Measurements from ENCODE around the gene KLHL8.
A peak's percentile ranks its signal among the peaks of the same experiment; 100 is the strongest.
"Not testable (repeated sequence)": the region's sequence is repeated elsewhere in the genome, so short reads cannot be mapped to it uniquely, and the experiment has no call there.

KLHL8 gene

DNA sequence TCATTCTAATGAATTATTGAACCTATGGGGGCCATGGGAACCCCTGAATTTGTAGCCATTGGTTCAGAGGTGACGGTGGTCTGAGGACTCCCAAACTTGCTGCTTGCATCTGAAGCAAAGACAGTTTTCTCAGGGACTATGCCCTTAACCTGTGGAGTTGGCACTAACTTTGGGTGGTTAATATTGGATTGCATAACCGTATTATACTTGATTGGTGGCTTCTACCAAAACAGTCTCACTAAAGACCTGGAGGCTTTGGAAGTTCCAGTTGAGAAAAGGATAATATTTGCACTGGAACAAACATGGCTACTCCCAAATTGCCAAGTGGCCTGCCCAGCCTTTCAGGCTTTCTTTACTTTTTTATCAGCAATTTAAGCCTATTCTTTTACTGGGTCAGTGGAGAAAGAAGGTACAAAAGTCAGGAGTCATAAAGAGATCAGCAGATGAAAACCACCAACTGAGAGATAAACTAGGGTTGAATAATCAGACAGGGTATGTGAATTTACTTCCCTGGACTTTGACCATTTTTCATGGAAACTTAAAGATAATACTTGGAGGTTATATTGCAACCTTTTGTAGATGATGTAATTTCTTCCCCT, 7.9 kb upstream of the KLHL8 start:
- DNase-seq (ENCODE audit: low read depth in 1 of 2, low spot score in 1 of 2): no peak

DNA sequence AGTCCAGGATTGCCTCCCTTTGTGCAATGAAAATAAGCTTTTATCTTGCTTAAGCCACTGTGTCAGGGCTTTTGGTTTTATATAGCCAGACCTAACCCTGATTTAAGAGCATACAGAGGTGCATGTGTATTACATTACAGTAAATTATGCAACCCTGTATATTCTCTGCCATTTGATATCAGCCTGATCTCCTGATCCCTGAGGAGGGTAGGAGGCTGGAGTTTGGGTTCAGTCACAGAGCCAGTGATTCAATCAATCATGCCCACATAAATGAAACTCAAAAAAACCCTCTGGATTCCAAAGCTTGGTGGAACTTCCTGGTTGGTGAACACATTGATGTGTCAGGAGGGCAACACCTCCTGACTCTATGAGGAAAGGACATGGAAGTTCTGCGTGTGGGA, 7.3 kb upstream of the KLHL8 start:
- DNase-seq (ENCODE audit: low read depth in 1 of 2, low spot score in 1 of 2): no peak

DNA sequence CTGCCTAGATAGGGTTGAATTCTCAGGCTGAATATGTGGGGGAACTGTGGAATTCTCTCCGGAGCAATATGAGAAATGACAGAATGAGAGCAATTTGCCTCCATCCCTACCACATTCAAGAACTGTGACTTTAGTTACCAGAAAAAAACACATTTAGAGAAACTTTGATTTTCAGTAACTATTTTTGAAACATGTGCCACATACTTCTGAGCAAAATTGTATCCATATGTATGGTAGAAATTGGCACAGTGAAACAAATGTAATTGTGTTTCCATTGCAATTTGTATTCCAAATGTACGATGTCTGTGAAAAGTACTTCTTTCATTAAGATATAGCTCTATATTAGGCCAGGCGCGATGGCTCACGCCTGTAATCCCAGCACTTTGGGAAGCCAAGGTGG, 5.5 kb upstream of the KLHL8 start:
- no peak for DNase-seq (ENCODE audit: low read depth in 1 of 2, low spot score in 1 of 2)

DNA sequence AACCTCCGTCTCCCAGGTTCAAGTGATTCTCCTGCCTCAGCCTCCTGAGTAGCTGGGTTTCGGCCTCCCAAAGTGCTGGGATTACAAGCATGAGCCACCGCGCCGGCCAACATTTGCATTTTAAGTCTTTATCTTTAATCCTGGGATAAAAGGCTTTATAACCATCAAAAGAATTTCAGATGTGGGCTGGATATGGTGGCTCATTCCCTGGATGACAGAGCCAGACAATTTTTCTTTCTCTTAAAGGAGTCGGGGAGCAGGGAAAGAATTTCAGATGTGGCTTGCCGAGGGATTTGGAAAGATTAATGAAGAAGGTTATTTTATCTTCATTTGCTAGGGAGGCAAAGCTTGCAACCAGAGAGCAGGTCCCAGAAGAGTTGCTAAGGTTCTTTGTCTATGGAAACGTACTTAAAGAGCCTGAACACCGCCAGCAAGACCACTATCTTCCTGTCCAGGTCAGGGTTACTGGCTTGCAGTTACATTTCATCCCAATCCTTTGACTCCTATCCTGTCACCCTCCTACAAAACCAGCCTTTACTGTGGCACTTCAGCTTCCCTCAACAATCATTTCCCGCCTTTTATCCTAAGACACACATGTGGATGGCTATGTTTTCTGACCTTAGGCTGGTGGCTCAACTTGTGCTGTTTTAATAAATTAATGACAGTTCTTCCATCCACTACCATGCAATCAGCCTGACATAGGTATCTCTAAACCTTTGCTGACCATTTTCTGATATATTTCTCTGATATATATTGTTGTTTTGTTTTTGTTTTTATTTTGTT, 3.9 kb upstream of the KLHL8 start:
- DNase-seq (ENCODE audit: low read depth in 1 of 2, low spot score in 1 of 2): no peak

DNA sequence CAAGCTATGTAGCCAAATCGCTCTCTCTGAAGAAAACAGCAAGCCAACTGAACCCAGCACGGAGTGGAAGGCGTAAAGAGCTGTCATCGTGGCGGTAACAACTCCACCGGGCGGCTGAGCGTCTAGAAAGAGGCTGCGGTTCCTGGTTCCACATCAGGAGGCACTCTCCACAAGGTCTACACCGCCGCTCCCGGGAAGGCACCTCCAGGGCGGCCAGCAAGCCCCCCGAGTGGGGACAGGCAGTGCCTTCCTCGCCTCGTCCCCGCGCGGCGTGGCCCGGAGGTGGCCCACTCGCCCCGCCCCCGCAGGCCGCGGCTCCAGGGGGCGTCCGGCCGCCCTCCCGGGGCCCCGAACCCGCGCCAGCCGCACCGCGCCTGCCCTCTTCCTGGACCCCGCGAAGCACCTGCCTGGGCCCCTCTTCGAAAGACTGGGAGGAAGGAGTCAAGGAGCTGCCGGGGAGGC, 755 bp downstream of the KLHL8 start:
- peak; percentile 15 to 40 for DNase-seq (ENCODE audit: low read depth in 1 of 2, low spot score in 1 of 2)

DNA sequence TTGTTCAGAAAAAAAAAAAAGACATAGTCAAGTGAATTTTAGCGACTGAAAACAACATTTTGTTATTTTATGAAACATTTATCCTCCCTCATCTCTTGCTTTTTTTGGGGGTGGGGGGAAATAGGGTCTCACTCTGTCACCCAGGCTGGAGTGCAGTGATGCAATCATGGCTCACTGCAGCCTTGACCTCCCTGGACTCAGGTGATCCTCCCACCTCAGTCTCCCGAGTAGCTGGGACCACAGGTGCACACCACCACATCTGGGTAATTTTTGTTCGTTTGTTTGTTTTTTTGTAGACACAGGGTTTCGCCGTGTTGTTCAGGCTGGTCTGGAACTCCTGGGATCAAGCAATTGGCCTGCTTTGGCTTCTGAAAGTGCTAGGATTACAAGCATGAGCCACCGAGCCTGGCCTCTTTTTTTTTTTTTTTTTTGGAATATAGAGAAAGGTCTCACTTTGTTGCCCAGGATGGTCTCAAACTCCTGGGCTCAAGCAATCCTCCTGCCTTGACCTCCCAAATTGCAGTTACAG, 3.1 kb downstream of the KLHL8 start:
- DNase-seq (ENCODE audit: low read depth in 1 of 2, low spot score in 1 of 2): not testable (repeated sequence)

DNA sequence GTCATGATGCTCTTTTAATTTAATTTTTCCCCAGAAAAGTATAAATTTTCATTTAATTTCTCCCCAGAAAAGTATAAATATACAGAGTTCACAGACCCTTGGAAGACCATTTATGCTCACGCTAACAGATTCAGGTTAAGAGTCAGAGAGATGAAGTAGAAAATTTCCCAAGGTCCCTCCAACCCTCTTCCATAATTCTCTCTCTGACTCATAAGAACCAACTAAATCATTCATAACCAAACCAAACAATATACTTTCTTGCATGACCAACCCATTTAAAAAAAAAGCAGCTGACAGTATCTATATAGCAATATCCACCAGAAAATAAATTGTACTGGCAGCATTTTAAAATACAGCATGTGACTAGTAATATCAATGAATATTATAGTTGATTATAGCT, 3.9 kb downstream of the KLHL8 start:
- DNase-seq (ENCODE audit: low read depth in 1 of 2, low spot score in 1 of 2): no peak

DNA sequence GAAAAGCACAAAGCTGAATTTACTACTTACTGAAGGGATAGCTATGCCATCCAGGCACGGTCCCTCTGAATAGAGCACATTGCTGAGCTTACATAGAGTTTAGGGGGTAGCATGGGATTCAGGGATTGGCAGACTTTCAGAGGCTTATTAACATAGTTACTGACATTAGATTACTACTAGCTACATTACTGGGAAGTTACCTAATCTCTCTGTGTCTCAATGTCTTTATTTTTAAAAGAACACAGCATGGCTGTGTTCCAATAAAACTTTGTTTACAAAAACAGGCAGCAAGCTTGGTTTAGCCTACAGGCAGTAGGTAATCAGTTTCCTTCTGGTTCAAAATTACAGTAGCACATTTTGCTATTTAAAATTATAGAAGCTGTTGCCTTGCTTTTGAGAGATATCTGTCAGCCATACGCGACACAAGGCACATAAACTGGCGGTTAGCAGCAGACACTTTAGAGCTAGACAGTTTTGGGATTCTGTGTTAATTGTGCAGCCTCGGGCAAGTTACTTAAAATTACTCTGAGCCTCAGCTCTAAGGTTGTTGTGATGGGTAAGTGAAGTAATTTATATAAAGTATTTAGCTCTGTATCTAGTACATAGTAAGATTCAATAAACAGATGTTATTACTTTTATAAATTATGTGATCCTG, 6.9 kb downstream of the KLHL8 start:
- no peak for DNase-seq (ENCODE audit: low read depth in 1 of 2, low spot score in 1 of 2)

DNA sequence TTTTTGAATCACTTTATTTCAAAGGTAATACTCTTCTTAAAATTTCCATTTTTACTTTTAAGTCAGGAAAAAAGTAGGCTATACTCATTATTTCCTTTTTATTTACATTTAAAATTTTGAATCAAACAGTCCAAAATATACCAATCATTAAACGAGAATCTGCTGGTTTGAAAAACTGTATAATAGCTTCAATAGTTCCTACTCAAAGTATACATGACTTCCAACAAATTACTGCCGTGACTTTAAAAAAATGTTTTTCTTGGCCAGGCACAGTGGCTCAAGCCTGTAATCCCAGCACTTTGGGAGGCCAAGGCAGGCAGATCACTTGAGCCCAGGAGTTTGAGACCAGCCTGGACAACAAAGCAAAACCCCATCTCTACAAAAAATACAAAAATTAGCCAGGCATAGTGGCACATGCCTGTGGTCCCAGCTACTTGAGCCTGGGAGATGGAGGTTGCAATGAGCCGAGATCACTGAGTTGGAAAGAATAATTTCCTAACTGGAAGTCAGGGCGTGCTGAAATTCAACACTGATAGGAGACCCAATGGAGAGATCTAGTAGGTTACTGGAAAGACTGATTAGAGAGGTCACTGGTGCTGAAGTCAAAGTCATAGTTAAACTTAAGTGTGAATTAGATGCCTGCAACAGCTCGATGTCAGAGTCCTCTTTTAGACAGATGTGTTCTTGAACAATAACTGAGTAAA, 9.0 kb downstream of the KLHL8 start:
- DNase-seq (ENCODE audit: low read depth in 1 of 2, low spot score in 1 of 2): no peak

DNA sequence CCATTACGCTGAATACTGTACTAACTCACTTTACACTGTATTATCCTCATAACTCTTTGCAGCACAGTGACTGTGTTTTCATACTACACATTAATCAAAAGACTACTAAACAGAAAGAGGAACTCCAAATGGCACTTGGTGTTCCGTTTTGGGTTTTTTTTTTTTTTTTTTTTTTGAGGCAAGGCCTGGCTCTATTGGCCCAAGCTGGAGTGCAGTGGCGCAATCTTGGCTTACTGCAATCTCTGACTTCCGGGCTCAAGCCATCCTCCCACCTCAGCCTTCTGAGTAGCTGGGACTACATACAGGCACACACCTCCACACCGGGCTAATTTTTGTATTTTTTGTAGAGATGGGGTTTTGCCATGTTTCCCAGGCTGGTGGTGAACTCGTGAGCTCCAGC, 10.7 kb downstream of the KLHL8 start:
- DNase-seq (ENCODE audit: low read depth in 1 of 2, low spot score in 1 of 2): no peak

DNA sequence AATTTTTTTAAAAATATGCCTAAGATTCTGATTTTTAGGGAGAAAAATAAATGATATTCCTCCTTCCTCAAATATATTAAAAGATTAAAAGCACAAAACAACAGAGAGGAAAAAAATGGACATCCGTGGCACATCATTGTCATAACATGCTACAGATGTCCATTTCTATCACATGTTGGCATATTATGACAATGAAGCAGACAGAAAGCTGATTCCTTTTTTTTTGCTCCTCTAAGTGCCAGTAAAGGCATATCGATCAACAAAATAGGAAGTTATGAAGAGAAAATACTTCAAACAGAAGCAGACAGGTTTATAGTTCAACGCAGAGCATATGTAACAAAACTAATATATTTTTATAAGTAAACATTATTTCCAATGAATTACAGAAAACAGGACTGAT, 11.2 kb downstream of the KLHL8 start:
- DNase-seq (ENCODE audit: low read depth in 1 of 2, low spot score in 1 of 2): no peak

DNA sequence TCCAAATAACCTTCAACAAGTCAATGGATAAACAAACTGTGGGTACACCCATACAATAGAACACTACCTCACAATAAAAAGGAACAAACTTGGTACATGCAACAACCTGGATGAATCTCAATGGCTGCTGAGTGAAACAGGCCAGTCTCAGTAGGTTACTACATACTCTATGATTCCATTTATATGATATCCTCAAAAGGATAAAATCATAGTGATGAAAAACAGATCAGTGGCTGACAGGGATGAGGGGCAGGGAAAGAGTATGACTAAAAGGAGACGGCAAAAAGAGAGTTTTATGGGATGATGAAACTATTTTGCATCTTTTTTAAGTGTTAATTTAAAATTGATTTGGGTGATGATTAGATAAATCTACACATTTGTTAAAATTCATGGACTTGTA, 15.9 kb downstream of the KLHL8 start:
- no peak for DNase-seq (ENCODE audit: low read depth in 1 of 2, low spot score in 1 of 2)

DNA sequence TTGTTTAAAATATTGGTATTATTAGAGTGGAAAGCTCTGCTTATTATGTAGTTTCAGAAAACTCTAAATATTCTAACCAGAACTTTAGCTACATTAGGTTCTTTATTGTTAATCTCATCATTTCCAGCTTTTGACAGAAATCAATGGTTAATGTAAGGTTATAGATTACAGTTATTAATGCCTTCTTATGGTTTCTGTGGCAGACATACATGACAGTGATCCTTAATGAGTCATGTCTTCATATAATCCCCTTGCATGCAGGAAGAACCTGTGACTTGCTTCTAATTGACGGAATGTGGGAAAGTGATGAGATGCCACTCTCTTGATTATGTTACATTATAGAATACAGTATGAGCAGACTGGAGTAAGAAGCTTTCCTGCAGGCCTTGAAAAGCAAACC, 23.5 kb downstream of the KLHL8 start:
- no peak for DNase-seq (ENCODE audit: low read depth in 1 of 2, low spot score in 1 of 2)

DNA sequence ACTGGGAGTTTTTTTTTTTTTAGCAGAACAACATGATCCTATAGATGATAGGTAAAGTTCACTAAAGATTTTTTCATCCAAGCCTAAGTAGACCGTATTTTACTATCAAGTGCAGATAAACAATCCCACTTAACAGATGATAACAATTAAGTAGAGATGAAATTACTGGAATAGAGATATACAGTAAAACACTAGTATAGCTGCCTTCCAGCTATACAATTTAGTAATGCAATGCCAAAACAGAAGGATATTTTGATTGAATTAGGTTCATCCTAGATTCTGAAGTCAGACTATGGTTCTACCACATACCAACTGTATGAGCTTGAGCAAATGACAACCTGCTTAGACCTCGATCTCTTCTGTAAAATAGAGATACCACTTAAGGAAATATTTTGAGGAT, 24.3 kb downstream of the KLHL8 start:
- DNase-seq (ENCODE audit: low read depth in 1 of 2, low spot score in 1 of 2): no peak

DNA sequence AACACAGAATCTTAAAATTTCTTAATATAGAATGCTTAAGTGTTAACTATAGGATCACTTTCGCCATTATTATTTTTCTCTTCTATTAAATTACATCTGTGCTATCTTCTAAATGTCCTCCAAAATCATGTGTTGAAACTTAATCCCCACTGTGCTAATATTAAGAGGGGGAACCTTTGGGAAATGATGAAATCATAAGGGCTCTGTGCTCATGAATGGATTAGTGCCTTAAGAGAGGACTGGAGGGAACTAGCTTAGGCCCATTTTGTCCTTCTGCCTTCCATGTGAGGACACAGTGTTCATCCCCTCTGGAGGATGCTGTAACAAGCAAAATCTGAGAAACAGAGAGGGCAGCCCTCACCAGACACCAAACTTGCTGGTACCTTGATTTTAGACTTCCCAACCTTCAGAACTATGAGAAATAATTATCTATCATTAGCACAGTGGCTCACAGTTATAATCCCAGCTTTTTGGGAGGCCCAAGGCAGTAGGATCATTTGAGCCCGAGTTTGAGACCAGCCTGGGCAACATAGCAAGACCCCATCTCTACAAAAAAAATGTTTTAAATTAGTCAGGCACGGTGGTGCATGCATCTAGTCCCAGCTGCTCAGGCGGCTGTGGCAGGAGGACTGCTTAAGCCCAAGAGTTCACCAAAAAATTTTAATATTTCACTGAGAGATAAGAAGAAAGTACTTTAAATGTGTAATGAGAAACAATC, 26.3 kb downstream of the KLHL8 start:
- DNase-seq (ENCODE audit: low read depth in 1 of 2, low spot score in 1 of 2): no peak

DNA sequence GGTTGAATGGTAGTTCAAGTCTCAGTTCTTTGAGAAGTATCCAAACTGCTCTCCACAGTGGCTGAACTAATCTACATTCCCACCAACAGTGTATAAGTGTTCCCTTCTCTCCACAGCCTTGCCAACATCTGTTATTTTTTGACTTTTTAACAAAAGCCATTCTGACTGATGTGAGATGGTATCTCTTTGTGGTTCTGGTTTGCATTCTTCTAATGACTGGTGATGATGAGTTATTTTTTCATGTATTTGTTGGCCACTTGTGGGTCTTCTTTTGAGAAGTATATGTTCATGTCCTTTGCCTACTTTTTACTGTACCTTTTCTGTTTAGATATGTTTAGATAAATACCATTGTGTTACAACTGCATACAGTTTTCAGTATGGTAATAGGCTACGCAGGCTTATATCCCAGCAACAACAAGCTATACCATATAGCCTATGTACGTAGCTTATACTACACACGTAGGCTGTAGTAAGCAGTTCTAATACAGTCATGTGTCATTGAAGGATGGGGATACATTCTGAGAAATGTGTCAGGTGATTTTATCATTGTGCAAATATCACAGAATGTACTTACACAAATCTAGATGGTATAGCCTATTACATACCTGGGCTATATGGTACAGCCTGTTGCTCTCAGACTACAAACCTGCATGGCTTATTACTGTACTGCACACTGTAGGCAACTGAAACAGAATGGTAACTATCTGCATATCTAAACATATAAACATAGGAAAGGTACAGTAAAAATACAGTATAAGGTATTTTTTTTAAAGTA, 28.1 kb downstream of the KLHL8 start:
- DNase-seq (ENCODE audit: low read depth in 1 of 2, low spot score in 1 of 2): no peak

DNA sequence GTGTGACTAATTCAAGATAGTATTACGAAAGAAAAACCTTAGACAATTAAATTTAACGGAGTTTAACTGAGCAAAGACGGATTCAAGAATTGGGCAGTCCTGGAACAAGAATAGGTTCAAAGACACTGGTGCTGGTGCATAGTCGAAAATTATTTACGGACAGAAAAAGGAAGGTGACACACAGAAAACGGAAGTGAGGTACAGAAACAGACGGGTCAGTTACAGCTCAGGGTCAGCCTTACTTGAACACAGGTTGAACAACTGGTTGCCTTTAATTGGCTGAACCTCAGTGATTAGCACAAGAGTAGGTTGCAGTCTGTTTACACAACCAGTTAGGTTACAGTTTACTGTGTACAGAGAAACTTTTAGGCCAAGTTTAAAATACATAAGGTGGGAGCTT, 31.5 kb downstream of the KLHL8 start:
- no peak for DNase-seq (ENCODE audit: low read depth in 1 of 2, low spot score in 1 of 2)

DNA sequence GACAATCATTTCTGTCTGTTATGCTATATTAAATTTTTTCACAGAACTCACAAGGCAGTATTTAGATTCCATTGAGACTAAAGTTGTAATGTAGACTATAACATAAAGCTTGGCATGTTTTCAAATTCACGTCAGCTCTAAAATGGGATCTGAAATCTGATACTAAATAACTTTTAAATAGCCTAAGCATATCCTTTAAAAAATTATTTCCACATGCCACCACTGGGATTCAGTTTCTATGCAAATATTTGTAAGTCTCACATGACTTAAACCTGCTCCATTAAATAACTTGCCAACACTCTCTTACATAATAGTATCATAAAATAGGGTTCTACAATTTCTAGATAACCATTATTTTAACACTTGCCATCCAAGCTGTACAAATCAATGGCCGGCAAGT, 32.4 kb downstream of the KLHL8 start:
- DNase-seq (ENCODE audit: low read depth in 1 of 2, low spot score in 1 of 2): no peak

DNA sequence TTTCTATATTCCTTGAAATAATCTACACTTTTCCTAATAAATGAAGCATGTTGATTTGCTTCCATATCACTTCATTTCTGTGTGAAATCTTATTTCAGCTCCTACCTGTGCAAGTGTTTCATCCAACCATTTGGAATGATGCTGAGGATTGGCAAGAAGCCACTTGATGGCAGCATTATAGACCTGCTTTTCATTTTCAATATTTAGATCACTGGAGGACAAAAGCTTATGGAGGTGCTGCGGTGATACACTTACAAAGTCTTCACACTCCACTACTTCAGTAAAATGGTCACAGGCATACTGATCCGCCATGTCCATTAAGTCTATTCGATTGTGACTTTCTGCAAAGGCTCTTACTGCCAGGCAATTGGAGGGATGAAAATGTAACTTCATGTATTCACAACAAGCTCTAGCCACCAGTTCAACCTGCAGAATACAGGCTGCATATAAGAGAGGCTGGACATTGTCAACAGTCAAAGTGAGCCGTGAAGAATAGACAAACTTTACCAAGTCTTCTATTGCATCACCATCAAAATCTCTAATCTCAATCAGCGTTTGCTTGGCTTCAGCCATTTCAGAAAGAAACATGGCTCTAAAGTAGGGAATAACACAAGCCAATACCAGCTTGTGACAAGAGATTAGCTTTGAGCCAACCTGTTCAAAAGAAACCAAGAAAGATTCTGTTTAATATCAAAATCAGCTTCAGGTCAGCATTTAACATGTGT, 35.1 kb downstream of the KLHL8 start:
- DNase-seq (ENCODE audit: low read depth in 1 of 2, low spot score in 1 of 2): no peak

DNA sequence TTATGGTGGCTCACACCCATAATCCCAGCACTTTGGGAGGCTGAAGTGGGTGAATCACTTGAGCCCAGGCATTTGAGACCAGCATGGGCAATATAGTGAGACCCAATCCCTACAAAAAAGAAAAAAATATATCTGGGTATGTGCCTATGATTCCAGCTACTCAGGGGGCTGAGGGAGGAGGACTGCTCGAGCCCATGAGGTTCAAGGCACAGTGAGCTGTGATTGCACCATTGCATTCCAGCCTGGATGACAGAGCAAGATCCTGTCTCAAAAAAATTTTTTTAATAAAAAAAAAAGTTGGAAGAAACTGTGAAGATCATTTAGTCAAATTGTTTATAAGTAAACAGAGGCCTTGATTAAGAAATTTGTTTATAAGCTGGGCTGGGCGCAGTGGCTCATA, 39.7 kb downstream of the KLHL8 start:
- DNase-seq (ENCODE audit: low read depth in 1 of 2, low spot score in 1 of 2): no peak

Measured in activated T-helper 1 cell treated with anti-CD3 and anti-CD28 coated beads, Interleukin-2, amount 50 U/mL, for 16 hours (primary cell).